ENCODE data around the gene AHDC1.
A peak's percentile ranks its signal among the peaks of the same experiment; 100 is the strongest.

Gene AHDC1

GRCh38 chr1:27597516-27598294 lies 6.2 kb downstream of the AHDC1 start:
- DNase-seq = no peak

GRCh38 chr1:27596986-27597385 lies 7.0 kb downstream of the AHDC1 start:
- DNase-seq = no peak

GRCh38 chr1:27596261-27596660 lies 7.7 kb downstream of the AHDC1 start:
- DNase-seq = no peak

DNA sequence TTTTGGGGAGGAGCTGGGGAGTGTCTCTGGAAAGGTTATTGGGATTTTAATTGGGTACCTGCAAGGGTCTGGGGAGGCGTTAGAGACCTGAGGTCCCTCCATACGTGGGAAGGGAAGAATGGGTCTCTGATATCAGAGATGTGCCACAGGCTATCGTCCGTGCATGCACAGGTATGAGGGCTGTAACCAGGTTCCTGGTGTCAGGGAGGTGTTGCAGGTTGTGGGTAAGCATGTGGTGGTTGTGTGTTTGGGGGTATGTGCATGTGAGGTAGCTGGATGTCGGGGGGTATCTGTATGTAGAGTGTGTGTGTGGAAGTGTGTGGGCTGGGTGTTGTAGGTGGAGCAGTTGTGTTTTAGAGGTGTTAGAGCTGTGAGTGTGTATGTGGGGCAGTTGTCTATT lies 8.3 kb downstream of the AHDC1 start:
- DNase-seq = no peak

DNA sequence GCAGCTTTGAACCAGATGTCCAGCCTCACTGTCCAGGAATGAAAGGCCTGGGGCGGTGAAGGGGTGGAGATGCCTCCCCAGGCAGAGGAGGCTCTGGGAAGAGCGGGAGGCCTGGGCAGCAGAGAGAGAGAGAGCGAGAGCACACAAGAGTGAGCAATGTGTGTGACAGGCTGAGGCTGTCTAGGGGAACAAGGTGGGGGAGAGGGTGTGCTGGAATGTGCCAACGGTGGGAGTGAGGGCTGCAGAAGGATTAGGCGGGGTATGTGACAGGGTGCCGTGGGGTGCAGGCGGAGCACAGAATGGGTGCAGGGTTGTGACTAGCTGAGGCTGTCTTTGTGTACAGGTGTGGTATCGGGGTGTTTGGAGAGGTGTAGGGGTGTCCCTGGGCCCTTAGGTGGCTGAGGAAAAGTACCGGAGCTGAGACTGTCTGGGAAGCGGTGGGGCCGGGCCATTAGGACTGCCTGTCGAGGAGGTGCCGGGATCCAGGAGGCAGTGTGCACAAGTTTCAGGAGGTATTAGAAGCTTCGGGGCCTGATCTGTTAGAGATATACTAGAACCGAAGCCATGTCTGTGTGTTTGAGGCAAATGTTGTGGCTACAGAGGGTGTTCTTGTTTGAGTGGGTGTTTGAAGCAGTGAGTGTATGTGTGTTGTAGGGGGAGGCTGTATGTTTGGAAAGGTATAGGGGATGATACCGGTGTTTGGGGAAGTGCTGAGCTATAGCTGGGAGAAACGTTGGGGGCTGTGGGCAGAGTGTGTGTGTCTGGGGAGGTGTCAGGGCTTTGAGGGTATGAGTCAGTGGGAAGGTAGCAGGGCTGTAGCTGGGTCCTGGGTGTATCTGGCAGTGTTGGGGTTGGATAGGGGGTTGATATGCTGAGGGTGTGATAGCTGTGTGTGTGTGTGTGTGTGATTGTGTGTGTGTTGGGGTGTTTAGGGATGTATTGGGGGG lies 9.1 kb downstream of the AHDC1 start:
- peak; percentile 27 for DNase-seq

GRCh38 chr1:27593678-27594563 lies 10.0 kb downstream of the AHDC1 start:
- no peak for DNase-seq

DNA sequence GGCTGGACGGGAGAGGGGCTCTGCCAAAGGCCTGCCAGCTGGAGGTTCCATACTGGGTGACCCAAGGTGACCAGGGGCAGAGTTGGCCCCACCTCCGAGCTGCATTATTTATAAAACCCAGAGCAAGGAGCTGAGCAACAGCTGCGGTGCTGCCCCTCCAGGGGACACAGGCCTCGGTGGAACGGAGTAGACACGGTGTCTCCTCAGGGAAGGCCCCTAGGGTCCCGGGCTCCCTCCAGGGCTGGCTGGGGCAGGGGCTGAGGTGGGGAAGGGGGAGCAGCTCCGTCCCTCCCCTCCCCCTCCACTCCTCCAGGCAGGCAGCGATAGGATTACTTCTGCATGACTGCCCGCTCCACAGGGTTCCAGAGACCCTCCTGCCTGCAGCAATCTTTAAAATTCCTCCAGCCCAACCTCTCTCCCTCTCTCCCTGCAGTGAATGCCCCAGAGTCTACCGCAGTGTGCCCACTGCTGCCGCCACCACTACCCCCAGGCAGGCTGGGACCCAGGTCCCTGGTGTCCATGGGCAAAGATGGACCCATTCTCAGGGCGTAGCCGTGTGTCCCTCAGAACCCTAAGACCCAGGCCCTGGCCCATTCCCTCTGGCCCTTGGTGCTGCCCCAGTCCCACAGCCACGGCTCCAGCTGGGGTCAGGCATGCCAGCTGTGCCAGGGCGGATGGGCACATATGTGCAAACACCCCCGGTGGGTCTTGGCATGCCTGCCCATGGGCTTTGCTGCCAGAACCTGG lies 10.8 kb downstream of the AHDC1 start:
- no peak for DNase-seq

DNA sequence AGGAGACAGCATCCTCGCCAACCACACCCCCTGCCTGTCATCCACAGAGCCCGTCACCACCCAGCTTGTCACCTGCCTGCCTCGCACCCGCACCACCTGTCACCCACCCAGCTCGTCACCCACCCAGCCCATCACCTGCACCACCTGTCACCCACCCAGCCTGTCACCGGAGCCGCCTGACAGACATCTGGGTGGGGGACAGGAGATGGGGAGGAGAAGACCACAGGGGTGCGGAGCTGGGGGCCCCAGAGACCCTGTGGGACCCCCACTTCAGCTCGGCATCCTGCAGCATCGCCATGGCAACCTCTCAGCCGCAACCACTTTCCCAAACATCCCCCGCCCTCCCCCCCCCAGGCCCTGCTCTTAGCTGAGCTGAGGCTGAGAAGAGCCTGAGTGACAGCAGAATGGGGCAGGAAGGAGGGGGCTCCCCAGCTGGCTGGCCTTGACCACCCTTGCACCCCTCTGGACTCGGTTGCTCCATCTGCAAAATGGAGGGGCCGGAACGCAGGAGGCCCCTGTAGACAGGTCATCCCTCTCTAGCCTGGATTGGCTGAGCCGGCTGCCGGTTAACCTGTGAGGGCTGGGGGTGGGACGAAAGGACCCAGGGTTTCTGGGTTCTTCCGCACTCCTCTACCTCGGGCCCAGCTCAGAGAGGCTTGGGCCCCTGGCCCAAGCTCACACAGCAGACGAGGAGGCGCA lies 11.6 kb downstream of the AHDC1 start:
- DNase-seq = no peak

GRCh38 chr1:27591622-27592021 lies 12.3 kb downstream of the AHDC1 start:
- DNase-seq = no peak

DNA sequence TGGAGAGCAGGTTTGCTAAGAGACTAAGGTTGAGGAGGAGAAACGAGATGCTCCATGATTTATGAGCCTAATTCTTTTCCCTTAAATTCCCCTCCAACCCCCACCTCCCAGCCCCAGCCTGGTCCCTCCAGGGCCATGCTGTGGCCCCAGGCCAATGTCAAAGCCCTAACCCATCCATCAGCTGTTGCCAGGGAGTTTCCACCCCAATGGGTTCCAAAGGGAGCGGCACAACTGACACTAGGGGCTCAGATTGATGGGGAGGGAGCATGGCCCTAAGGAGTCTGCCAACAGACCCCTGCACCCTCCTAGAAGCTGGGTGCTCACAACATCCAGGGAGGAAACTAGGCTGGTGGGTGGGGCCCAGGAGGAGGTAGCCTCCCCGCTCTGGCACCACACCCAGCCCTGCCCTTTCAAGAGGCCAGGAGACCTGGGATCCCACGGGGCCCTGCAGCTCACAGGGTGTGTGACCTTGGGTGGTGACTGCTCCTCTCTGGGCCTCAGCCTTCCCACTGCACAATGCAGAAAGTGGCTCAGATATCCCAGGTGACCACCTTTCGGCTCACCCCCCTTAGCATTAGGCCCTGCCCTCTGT lies 12.9 kb downstream of the AHDC1 start:
- DNase-seq = no peak

DNA sequence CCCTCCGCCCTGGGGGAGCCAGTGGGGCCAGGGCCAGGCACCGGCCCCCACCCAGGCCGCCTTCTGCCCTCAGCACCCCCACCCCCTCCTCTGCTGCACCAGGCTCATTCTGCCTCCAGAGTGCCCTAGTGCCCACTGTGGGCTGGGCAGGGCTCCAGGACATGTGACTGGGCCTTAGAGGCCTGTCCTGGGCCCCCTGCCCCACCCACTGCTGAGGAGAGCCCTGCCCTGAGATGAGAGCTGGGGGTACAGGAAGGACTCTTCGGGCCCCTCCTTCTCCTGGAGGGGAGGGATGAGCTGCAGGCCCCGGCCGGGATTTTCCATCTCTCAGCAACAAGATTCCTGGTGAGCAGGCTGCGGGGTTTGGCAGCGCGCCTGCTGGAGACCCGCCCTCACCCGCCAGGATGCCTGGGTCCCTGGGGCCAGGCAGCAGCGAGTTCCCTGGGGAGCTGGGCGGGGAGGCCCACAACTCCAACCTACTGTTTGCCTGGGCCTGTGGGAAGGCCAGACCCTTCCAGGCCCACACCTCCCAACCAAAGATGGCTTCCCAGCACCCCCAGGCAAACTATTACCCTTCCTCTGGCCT lies 14.0 kb downstream of the AHDC1 start:
- DNase-seq = no peak

DNA sequence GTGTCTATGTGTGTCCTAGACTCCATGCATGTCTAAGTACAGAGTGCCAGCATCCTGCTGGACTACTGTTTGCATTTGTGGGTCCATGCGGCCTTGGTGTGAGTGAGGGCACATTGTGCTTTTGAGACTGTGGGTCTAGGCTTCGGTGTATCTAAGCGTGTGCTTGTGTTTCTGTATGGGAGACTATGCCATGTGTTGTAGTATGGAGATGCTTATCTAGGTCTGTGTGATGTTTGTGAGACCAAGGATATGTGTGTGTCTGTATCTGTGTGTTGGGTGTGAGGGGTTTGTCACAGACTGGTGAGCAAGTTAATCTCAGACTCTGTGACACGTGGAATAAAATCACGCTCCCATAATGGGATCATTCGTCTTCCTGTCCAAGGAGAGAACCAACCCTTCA lies 14.5 kb downstream of the AHDC1 start:
- no peak for DNase-seq

DNA sequence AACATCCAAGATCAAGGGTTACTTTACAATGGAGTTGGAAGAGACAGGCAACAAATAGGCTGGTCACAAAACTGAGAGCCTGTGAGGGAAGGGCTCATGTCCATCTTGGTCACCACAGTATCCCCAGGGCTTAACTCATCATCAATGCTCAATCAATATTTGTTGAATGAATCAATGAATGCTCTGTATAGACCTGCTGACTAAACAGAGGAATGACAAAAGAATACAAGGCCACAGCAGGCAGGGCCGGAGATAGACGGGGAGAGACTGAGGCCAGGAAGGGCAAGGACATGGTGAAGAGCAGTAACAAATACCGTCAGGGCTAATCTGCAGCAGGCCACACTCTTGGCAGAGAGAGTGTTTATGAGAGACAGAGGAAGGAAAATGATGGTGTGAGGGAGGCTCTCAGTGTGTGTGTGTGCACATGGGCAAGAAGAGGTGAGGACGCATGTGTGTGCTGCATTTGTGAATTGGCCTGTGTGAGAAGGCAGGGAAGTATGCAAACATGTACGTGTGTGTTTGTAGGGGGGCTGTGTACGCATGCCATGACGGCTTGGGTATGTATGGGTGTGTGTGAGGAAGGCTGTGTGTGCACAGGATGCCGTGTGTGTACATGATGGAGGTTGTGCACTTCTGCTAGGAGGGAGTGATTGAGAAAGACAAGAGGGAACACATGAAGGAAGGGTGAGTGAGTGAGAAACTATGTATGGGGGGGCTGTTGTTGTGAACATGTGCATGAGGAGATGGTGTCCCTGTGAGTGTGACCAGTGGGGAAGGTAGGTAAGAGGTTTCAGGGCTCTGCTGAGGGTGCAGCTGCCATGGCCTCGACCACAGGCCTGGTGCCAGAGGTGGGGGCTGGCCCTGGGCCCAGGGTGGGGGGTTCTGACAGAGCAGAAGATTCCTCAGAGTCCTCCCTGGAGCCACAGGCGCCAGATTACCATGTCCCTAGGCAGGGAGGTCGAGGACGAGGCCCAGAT lies 15.4 kb downstream of the AHDC1 start:
- no peak for DNase-seq

DNA sequence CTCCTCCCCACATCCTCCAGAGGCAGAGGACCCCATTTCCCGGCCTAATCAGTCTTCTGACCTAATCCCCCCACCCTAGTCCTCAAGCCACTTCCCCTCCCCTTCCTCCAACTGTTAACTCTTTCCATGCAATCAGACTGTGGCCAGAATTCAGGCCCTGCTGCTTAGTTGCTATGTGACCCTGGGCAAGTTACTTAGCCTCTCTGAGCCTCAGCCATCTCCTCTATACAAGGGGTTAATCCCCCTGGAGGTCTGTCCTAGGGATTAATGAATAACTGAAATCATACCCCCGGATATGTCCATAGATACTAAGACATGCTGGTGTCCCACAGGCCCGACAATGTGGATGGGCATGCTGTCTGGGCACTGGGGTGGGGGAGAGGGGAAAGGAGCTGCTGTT lies 18.3 kb downstream of the AHDC1 start:
- no peak for DNase-seq

GRCh38 chr1:27584453-27584852 lies 19.5 kb downstream of the AHDC1 start:
- no peak for DNase-seq

GRCh38 chr1:27583479-27583878 lies 20.5 kb downstream of the AHDC1 start:
- DNase-seq = no peak

- no peak for DNase-seq
Measured at GRCh38 chr1:27581823-27582243, 22.1 kb downstream of the AHDC1 start.

DNA sequence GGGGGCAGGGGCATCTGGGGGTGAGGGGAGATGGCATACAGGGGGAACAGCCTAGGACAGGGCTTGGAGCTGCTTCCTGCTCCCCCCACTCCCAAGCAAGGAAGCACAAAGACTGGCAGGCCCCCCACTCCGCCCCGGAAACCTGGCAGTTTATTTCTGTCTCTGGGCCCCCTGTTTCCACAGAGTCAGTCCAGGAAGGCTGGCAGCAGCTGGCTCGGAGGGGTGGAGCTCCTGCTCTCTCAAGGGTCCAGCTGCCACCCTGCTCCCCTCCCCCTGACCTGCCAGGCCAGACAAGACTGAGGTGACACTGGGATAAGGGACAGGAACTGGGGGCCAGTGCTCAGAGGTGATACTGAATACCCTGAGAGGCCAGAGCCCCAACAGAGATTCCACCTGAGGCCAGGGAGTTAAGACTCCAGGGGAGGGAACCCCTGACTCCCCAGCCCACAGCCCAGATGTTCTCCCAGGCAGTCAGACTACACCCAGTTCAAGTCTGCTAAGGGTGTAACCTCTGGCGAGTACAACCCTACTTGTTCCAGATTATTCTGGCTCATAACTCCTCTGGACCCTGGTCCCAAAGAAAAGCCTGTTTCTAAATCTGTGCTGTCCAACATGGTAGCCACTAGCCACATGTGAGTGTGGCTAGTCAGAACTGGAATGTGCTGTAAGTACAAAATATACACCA lies 26.3 kb downstream of the AHDC1 start:
- DNase-seq = no peak

GRCh38 chr1:27576806-27577227 lies 27.1 kb downstream of the AHDC1 start:
- no peak for DNase-seq

All from CD4-positive, alpha-beta T cell treated with Interleukin-10 for 1 hour (primary cell).